HG02884 (cell line): ENCODE results near the gene BSCL2.
"Not testable (repeated sequence)": the region's sequence is repeated elsewhere in the genome, so short reads cannot be mapped to it uniquely, and the experiment has no call there.

Experiments used
- ATAC-seq: cut with Tn5 transposase; IDR thresholded peaks from one replicate; pipeline ENCODE4 v1.9.1; 2021; ENCODE audit warnings: mild to moderate bottlenecking, moderate library complexity; ENCODE audit not compliant: unreplicated experiment

BSCL2 gene

DNA sequence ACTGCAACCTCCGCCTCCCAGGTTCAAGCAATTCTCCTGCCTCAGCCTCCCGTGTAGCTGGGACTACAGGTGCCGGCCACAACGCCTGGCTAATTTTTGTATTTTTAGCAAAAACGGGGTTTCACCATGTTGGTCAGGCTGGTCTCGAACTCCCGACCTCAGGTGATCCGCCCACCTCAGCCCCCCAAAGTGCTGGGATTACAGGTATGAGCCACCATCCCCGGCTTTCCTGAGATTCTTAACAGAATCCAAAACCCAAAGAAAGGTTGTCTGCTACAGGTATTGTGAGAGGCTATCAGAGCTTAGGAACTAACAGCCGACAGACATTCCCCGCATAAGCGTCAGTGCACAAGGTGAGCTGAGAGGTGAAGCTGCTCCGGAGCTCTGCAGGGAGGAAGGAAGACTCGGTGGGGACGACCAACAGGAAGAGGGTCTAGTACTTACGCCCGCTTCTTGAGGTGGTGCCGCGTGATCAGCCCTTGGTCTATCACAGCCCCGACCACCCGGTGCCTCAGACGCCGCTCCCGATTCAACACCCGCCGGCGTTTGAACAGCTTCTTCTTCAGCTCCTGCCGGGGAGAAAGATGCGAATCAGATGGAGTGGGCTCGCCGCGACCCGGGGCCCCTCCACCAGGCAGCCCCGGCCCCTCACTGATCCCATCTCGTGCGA lies 42.7 kb downstream of the BSCL2 start:
- peak; percentile 22 for ATAC-seq

- no peak for ATAC-seq
Observed at GRCh38 chr11:62656796-62657429, 50.3 kb downstream of the BSCL2 start.

GRCh38 chr11:62654297-62654696 lies 52.9 kb downstream of the BSCL2 start:
- no peak for ATAC-seq

GRCh38 chr11:62652161-62653006 lies 54.8 kb downstream of the BSCL2 start:
- no peak for ATAC-seq

- not testable (repeated sequence) for ATAC-seq
Observed at GRCh38 chr11:62650283-62650682, 56.9 kb downstream of the BSCL2 start.

DNA sequence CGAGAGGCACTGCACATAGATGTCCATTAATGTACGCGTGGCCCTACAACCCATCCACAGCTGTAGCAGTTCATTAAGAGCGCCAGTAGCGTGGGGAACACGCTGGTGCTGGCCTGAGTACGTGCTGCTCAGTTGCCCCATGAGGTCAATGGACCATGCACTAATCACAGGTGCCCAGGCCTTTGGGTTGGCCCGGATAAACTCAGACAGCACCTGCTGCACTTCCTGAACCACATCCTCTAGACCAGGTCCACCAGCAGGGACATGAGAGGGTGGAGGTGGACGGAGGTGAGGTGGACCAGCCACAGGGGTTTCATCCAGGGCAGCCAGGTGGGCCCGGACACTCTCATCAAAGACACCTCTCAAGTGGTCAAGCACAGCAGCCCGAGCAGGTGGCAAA lies 57.7 kb downstream of the BSCL2 start:
- ATAC-seq: no peak

- ATAC-seq: no peak
Observed at GRCh38 chr11:62648967-62649364, 58.3 kb downstream of the BSCL2 start.

DNA sequence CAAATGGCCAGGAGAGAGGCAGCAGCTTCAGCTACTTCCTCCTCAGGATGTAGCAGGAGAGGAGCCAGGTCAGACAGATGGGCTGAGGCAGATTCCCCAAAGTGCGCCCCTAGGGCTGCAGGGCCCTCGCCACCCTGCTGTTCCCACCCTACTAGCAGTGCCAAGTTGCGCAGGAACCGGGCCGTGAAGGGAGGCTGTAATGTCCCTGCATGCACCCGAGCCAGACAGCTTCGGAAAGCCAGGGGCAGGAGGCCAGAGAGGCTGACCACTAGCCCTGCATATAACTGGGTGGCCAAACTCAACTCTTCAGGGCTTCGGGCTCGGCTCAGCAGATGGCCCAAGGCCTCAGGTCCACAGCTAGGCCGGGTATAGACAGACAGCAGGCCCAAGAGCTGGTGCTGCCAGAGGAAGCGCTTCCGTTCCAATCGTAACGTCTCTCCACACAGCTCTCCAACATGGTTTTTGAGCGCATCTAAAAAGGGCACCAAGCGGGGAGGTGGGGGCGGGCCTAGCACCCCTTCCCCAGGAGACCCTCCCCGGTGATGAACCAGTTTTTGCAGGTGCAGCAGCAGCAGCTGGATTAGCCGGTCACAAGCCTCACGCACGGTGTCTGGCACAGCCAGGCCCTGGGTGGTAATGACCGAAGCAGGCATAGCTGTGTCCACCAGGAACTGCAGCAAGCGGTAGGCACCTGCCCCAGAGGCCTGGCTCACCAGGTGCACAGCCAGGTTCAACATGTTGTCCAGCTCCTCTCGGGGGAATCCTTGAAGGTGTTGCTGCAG lies 58.8 kb downstream of the BSCL2 start:
- no peak for ATAC-seq

DNA sequence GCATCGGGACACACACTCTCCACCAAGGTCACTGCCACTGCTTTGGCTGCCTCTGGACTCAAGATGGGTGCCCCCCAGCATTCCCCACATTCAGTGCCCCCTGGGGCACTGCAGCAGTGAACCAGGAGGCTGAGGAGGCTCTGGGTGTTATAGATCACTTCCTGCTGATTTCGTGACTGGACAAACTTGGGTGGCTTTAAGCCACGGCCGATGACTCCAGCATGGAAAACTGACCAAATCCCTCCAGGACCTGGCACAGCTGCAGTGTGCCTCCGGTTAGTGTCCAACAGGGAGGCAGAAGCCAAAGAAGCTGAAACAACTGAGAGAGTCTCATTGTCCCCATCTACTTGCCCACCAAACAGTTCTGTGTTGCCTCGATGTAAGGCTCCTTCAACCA lies 59.6 kb downstream of the BSCL2 start:
- ATAC-seq: no peak

- no peak for ATAC-seq
Observed at GRCh38 chr11:62646825-62647608, 60.2 kb downstream of the BSCL2 start.

GRCh38 chr11:62645946-62646824 lies 61.0 kb downstream of the BSCL2 start, which contains the start of gene GANAB:
TSS of gene GANAB (minus strand) at chr11:62646613. CDS start at chr11:62646599, 14 bp downstream.
- ATAC-seq: peak; percentile 90

DNA sequence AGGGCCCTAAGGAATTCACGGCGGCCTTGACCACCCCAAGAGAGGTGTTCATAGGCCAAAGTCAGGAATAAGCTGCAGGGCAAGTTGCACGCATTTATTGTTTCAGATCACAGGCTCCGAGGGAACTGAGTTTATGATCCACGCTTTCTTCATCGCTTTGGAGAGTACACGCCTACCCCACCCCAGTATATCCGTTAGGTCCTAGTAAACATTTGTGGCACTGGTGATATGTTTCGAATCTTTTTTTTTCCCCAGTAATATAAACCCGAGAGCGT lies 61.6 kb downstream of the BSCL2 start:
- no peak for ATAC-seq

DNA sequence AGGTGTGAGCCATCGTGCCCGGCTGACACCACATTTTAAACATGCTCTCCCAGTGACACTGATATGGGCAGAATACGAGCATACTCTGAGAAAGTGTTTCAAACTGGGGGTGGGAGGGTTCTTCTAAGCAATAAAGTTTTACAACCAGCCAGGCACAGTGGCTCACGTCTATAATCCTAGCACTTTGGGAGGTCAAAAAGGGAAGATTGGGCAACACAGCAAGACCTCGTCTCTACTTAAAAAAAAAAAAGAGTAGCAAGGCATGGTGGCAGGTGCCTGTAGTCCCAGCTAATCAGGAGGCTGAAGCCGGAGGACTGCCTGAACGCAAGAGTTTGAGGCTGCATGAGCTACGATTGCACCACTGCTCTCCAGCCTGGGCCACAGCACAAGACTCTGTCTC lies 63.0 kb downstream of the BSCL2 start:
- no peak for ATAC-seq
